Endothelial cell of umbilical vein (primary cell): ENCODE results near the gene CLIP4.

Experiments used
- CTCF ChIP-seq, 2 donors: IDR thresholded peaks; 1 replicate in 1 of 2; 2 replicates in 1 of 2; pipeline ENCODE4 v1.5.1; 2011; ENCODE audit warnings: low read length in 2 of 2, mild to moderate bottlenecking in 2 of 2, moderate library complexity in 2 of 2, control low read depth in 1 of 2, inconsistent platforms in 1 of 2, low read depth in 1 of 2; ENCODE audit not compliant: insufficient read depth in 1 of 2; ENCODE audit errors: extremely low read depth in 1 of 2
- EZH2 ChIP-seq: IDR thresholded peaks from 2 replicates; pipeline ENCODE4 v1.6.1; 2012; ENCODE audit warnings: borderline replicate concordance, low read depth, mild to moderate bottlenecking, moderate library complexity, low read length, inconsistent platforms; ENCODE audit not compliant: severe bottlenecking
- FOS ChIP-seq: IDR thresholded peaks from 2 replicates; pipeline ENCODE4 v1.6.1; 2011; ENCODE audit warnings: mild to moderate bottlenecking, low read length, moderate library complexity, borderline replicate concordance; ENCODE audit not compliant: insufficient read depth
- JUN ChIP-seq: IDR thresholded peaks from 2 replicates; pipeline ENCODE4 v1.6.1; 2011; ENCODE audit warnings: borderline replicate concordance, low read depth; ENCODE audit not compliant: insufficient read length, insufficient read depth
- MAX ChIP-seq: IDR thresholded peaks from 2 replicates; pipeline ENCODE4 v1.6.1; 2011; ENCODE audit not compliant: insufficient read depth, insufficient read length
- MYC ChIP-seq: IDR thresholded peaks from one replicate; pipeline ENCODE4 v1.6.1; 2011; ENCODE audit warnings: mild to moderate bottlenecking, low read depth, low read length
- POLR2A ChIP-seq: IDR thresholded peaks from 2 replicates; pipeline ENCODE4 v1.6.1; 2012; ENCODE audit warnings: low read depth, mild to moderate bottlenecking, control low read depth, low read length
- POLR2AphosphoS5 ChIP-seq: IDR thresholded peaks from 2 replicates; pipeline ENCODE4 v1.6.1; 2012; ENCODE audit warnings: low read depth, mild to moderate bottlenecking, control low read depth, low read length, moderate library complexity; ENCODE audit not compliant: insufficient read depth

GRCh38 chr2:29215073-29215472 lies 99.9 kb downstream of the CLIP4 start:
- TF ChIP-seq CTCF (IDR thresholded peaks at IDR 0.05; ENCODE audit: extremely low read depth in 1 of 2, insufficient read depth in 1 of 2, low read depth in 1 of 2, low read length in 2 of 2) (no peak), JUN (no peak), POLR2AphosphoS5 (no peak), MYC (no peak), POLR2A (no peak), MAX (no peak), EZH2 (no peak), FOS (no peak)
